ENCODE data around the gene ERMARD. TPM values are rescaled to one million over a fixed set of nuclear protein-coding genes. Genes with fewer than 3 reads are reported as not detected.

ERMARD gene
- total RNA-seq, 1 experiment from 2014 or later = 17.7 TPM

DNA sequence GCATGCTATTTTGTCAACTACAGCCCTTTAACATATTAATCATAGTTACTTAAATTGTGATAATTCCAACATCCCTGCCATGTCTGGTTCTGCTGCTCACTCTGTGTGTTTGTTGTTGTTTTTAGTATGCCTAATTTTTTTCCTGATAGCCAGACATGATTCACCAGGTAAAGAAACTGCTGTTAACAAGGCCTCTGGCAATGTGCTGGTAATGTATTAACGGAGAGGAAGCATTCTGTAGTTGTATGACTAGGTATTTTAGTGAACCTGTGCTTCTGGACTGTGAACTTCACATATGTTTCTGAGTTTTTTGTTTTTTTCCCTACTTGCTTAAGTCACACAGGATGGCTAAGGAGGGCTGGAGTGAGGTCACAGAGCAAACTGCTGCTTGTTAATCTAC lies 4.9 kb upstream of the ERMARD start (continued):
- no peak for TF ChIP-seq IRF2 (CRISPR knock-in tag; IDR thresholded peaks at IDR 0.05; ENCODE audit: borderline replicate concordance, low read depth)
- no peak for TF ChIP-seq TP53 (CRISPR knock-in tag; IDR thresholded peaks at IDR 0.05)
- TF ChIP-seq, protein P1, sequence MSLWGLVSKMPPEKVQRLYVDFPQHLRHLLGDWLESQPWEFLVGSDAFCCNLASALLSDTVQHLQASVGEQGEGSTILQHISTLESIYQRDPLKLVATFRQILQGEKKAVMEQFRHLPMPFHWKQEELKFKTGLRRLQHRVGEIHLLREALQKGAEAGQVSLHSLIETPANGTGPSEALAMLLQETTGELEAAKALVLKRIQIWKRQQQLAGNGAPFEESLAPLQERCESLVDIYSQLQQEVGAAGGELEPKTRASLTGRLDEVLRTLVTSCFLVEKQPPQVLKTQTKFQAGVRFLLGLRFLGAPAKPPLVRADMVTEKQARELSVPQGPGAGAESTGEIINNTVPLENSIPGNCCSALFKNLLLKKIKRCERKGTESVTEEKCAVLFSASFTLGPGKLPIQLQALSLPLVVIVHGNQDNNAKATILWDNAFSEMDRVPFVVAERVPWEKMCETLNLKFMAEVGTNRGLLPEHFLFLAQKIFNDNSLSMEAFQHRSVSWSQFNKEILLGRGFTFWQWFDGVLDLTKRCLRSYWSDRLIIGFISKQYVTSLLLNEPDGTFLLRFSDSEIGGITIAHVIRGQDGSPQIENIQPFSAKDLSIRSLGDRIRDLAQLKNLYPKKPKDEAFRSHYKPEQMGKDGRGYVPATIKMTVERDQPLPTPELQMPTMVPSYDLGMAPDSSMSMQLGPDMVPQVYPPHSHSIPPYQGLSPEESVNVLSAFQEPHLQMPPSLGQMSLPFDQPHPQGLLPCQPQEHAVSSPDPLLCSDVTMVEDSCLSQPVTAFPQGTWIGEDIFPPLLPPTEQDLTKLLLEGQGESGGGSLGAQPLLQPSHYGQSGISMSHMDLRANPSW (CRISPR knock-in tag; conservative IDR thresholded peaks at IDR 0.05; ENCODE audit: low read depth) = no peak
- no peak for TF ChIP-seq TEAD1 (CRISPR knock-in tag; IDR thresholded peaks at IDR 0.05)
- TF ChIP-seq CREB1 (CRISPR knock-in tag; IDR thresholded peaks at IDR 0.05) = no peak
- TF ChIP-seq ZNF219 (CRISPR knock-in tag; IDR thresholded peaks at IDR 0.05; ENCODE audit: borderline replicate concordance) = no peak
- TF ChIP-seq NFATC4 (CRISPR knock-in tag; IDR thresholded peaks at IDR 0.05) = no peak
- no peak for TF ChIP-seq FOXP1 (CRISPR knock-in tag; IDR thresholded peaks at IDR 0.05; ENCODE audit: borderline replicate concordance)
- TF ChIP-seq USF1 (CRISPR knock-in tag; IDR thresholded peaks at IDR 0.05) = no peak
- no peak for TF ChIP-seq NR2C2 (CRISPR knock-in tag; IDR thresholded peaks at IDR 0.05)

GRCh38 chr6:169752074-169752623 lies 727 bp downstream of the ERMARD start:
- ChIA-PET POLR2A (interaction anchor here (1.3 to 1.6 kb wide), 3 partner anchors 27 to 50 kb away, joined by 3 to 6 read pairs (median 5); partner anchors contain the start of genes C6orf120 and WDR27), CTCF (interaction anchor here (2.6 kb wide), 1 partner anchor 38 kb away, joined by 11 read pairs; no protein-coding TSS in a partner anchor)
- Mint-ChIP-seq H3K4me3 (peak overlapping the region; percentile 88), H3K27ac (peak overlapping the region; percentile 95), H3K36me3 (peaks cover 4% of the 10 kb centered on the region), H3K27me3 (ENCODE audit: low read depth) (no peaks in the 10 kb centered on the region), H3K9me3 (no peaks in the 10 kb centered on the region), H3K4me1 (peaks cover 22% of the 10 kb centered on the region)
- ATAC-seq (peak; percentile 5), DNase-seq (ENCODE audit: low spot score) (no peak)
- TF ChIP-seq RORB (CRISPR knock-in tag; IDR thresholded peaks at IDR 0.05) (no peak), ZNF671 (CRISPR knock-in tag; IDR thresholded peaks at IDR 0.05) (no peak), ZNF281 (CRISPR knock-in tag; IDR thresholded peaks at IDR 0.05) (no peak), E2F1 (CRISPR knock-in tag; IDR thresholded peaks at IDR 0.05) (no peak), FOXJ3 (CRISPR knock-in tag; IDR thresholded peaks at IDR 0.05; ENCODE audit: borderline replicate concordance) (no peak), HMGA2 (CRISPR knock-in tag; IDR thresholded peaks at IDR 0.05) (peak; percentile 10; the same call in 1 of the 2 replicates), ZNF232 (CRISPR knock-in tag; IDR thresholded peaks at IDR 0.05) (no peak), ZNF396 (CRISPR knock-in tag; IDR thresholded peaks at IDR 0.05; ENCODE audit: borderline replicate concordance) (no peak)
- TF ChIP-seq, protein P2, sequence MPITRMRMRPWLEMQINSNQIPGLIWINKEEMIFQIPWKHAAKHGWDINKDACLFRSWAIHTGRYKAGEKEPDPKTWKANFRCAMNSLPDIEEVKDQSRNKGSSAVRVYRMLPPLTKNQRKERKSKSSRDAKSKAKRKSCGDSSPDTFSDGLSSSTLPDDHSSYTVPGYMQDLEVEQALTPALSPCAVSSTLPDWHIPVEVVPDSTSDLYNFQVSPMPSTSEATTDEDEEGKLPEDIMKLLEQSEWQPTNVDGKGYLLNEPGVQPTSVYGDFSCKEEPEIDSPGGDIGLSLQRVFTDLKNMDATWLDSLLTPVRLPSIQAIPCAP (CRISPR knock-in tag; IDR thresholded peaks at IDR 0.05) = no peak

Data from WTC11 (cell line).